Endothelial cell of umbilical vein (primary cell): ENCODE measurements around the gene VWA7. TPM values are rescaled to one million over a fixed set of nuclear protein-coding genes. Genes with fewer than 3 reads are reported as not detected.

Experiments used
- BruUV-seq: library from RNA; stranded (reverse); fragments of 400-500 nt; replicated peaks from 2 replicates; lab custom pipeline; 2021; lab: Mats Ljungman, UMichigan
- CTCF ChIA-PET: fragments of 300-600, 350-600 bp; sonication (Branson Sonifier 250); formaldehyde crosslinking; loops from one replicate; lab custom pipeline; 2021; ENCODE audit warnings: antibody characterized with exemption, inconsistent platforms; lab: Charles Lee
- POLR2A ChIA-PET: fragments of 300-600, 350-600 bp; sonication (Branson Sonifier 250); formaldehyde crosslinking; loops from one replicate; lab custom pipeline; 2021; ENCODE audit warnings: antibody characterized with exemption, inconsistent platforms; lab: Charles Lee
- DNase-seq: peaks from one replicate; pipeline ENCODE4 v3.0.0-alpha.2; 2011; ENCODE audit warnings: low read depth, low spot score
- FAIRE-seq: peaks from 2 replicates; lab custom pipeline; 2011; peaks lifted over from hg19 to GRCh38; lab: Jason Lieb, UNC
- H2AFZ ChIP-seq: 2 replicates; pipeline ENCODE4 v1.6.0; 2012; ENCODE audit warnings: low read depth, low read length, control low read depth, inconsistent platforms
- H3K27ac ChIP-seq: 2 replicates; pipeline ENCODE4 v1.5.1; 2011; ENCODE audit warnings: low read depth, mild to moderate bottlenecking, control low read depth, low read length, moderate library complexity; ENCODE audit not compliant: insufficient read depth
- H3K27me3 ChIP-seq, 2 experiments: 2 replicates each; pipeline versions ENCODE4 v1.6.0 to v1.6.1; 2011; ENCODE audit warnings: low read length in 2 of 2, mixed read lengths in 1 of 2; ENCODE audit not compliant: control insufficient read depth in 2 of 2, insufficient read depth in 2 of 2
- H3K36me3 ChIP-seq, 2 experiments: 2 replicates in 1 of 2; 3 replicates in 1 of 2; pipeline ENCODE4 v1.5.1; 2011; ENCODE audit warnings: low read length in 2 of 2, mild to moderate bottlenecking in 1 of 2, moderate library complexity in 1 of 2; ENCODE audit not compliant: control insufficient read depth in 2 of 2, insufficient read depth in 2 of 2; ENCODE audit errors: extremely low read depth in 1 of 2
- H3K4me1 ChIP-seq: 3 replicates; pipeline ENCODE4 v1.5.1; 2011; ENCODE audit warnings: mild to moderate bottlenecking, low read length; ENCODE audit not compliant: control insufficient read depth, insufficient read depth; ENCODE audit errors: extremely low read depth
- H3K4me2 ChIP-seq: 2 replicates; pipeline ENCODE4 v1.6.1; 2011; ENCODE audit warnings: low read length, control low read depth, mixed read lengths; ENCODE audit not compliant: insufficient read depth
- H3K4me3 ChIP-seq, 3 experiments: fragments of 200-600 bp in 1 of 3; sonication (generic), shearing (Covaris generic) in 1 of 3; replicated peaks in 1 of 3; 2 replicates each; pipeline ENCODE4 v1.5.1; 2011 to 2016; ENCODE audit warnings: control low read depth in 3 of 3, low read length in 3 of 3, mild to moderate bottlenecking in 2 of 3, inconsistent platforms in 1 of 3, low read depth in 1 of 3, moderate library complexity in 1 of 3; ENCODE audit not compliant: insufficient read depth in 1 of 3
- H3K79me2 ChIP-seq: 2 replicates; pipeline ENCODE4 v1.6.0; 2012; ENCODE audit warnings: low read length, inconsistent platforms; ENCODE audit not compliant: control insufficient read depth, insufficient read depth
- H3K9ac ChIP-seq: replicated peaks from 2 replicates; pipeline ENCODE3; 2011; ENCODE audit warnings: low read length, control low read depth; ENCODE audit not compliant: insufficient read depth; ENCODE audit errors: extremely low read depth
- H3K9me1 ChIP-seq: replicated peaks from 3 replicates; pipeline ENCODE4 v1.6.0; 2011; ENCODE audit warnings: mild to moderate bottlenecking, low read length; ENCODE audit not compliant: control insufficient read depth, insufficient read depth; ENCODE audit errors: extremely low read depth
- H3K9me3 ChIP-seq: replicated peaks from 2 replicates; pipeline ENCODE4 v1.5.1; 2012; ENCODE audit warnings: low read length, inconsistent platforms; ENCODE audit not compliant: control insufficient read depth, insufficient read depth
- H4K20me1 ChIP-seq: replicated peaks from 2 replicates; pipeline ENCODE3; 2011; ENCODE audit warnings: mild to moderate bottlenecking, low read length; ENCODE audit not compliant: control insufficient read depth, insufficient read depth; ENCODE audit errors: extremely low read depth
- CTCF ChIP-seq, 2 donors: IDR thresholded peaks; 1 replicate in 1 of 2; 2 replicates in 1 of 2; pipeline ENCODE4 v1.5.1; 2011; ENCODE audit warnings: low read length in 2 of 2, mild to moderate bottlenecking in 2 of 2, moderate library complexity in 2 of 2, control low read depth in 1 of 2, inconsistent platforms in 1 of 2, low read depth in 1 of 2; ENCODE audit not compliant: insufficient read depth in 1 of 2; ENCODE audit errors: extremely low read depth in 1 of 2
- EZH2 ChIP-seq: IDR thresholded peaks from 2 replicates; pipeline ENCODE4 v1.6.1; 2012; ENCODE audit warnings: borderline replicate concordance, low read depth, mild to moderate bottlenecking, moderate library complexity, low read length, inconsistent platforms; ENCODE audit not compliant: severe bottlenecking
- FOS ChIP-seq: IDR thresholded peaks from 2 replicates; pipeline ENCODE4 v1.6.1; 2011; ENCODE audit warnings: mild to moderate bottlenecking, low read length, moderate library complexity, borderline replicate concordance; ENCODE audit not compliant: insufficient read depth
- GATA2 ChIP-seq: IDR thresholded peaks from 2 replicates; pipeline ENCODE4 v1.7.0; 2011; ENCODE audit warnings: low read depth, mild to moderate bottlenecking, moderate library complexity, mixed read lengths, low read length; ENCODE audit not compliant: insufficient read length, insufficient read depth
- JUN ChIP-seq: IDR thresholded peaks from 2 replicates; pipeline ENCODE4 v1.6.1; 2011; ENCODE audit warnings: borderline replicate concordance, low read depth; ENCODE audit not compliant: insufficient read length, insufficient read depth
- MAX ChIP-seq: IDR thresholded peaks from 2 replicates; pipeline ENCODE4 v1.6.1; 2011; ENCODE audit not compliant: insufficient read depth, insufficient read length
- MYC ChIP-seq: IDR thresholded peaks from one replicate; pipeline ENCODE4 v1.6.1; 2011; ENCODE audit warnings: mild to moderate bottlenecking, low read depth, low read length
- POLR2A ChIP-seq: IDR thresholded peaks from 2 replicates; pipeline ENCODE4 v1.6.1; 2012; ENCODE audit warnings: low read depth, mild to moderate bottlenecking, control low read depth, low read length
- POLR2AphosphoS5 ChIP-seq: IDR thresholded peaks from 2 replicates; pipeline ENCODE4 v1.6.1; 2012; ENCODE audit warnings: low read depth, mild to moderate bottlenecking, control low read depth, low read length, moderate library complexity; ENCODE audit not compliant: insufficient read depth
- dilution Hi-C: fragments of 300-500 bp; cut with MboI; formaldehyde crosslinking; loops from one replicate; pipeline ENCODE4 v1.15.0; 2019; ENCODE audit warnings: low sequenced_read_pairs; ENCODE audit not compliant: extremely low pct_ligation_motif_present
- intact Hi-C: fragments of 100-400 bp; cut with micrococcal nuclease; formaldehyde crosslinking; loops from one replicate; pipeline ENCODE4 v1.10.0; 2022
- polyA plus RNA-seq, 4 experiments: library from polyadenylated mRNA; depleted of rRNA in 3 of 4; stranded (reverse) in 3 of 4; unstranded in 1 of 4; fragments of >200 nt; gene quantifications; 2 replicates each; pipeline versions ENCODE4 v1.2.1 to v1.2.3, GENCODE V29; 2011 to 2012; ENCODE audit warnings: missing spikeins in 1 of 4
- total RNA-seq: library from RNA; stranded (reverse); gene quantifications from 2 replicates; pipeline ENCODE4 v1.2.3, GENCODE V29; 2021

The VWA7 gene
- total and polyA plus RNA-seq, 2 donors (not counting 3 experiments of a cell fraction or from before 2014, with no cell fraction given), result 0.11 to 0.51 TPM

GRCh38 chr6:31778193-31778592 lies 1.1 kb upstream of the VWA7 start:
- intact Hi-C loops, result no loop called here
- peaks cover 4% of the 10 kb centered on the region for H3K4me1 ChIP-seq
- no peak overlapping the region for H3K4me2 ChIP-seq
- H3K79me2 ChIP-seq, result no peaks in the 10 kb centered on the region
- no peaks in the 10 kb centered on the region for H3K9me3 ChIP-seq
- H3K27me3 ChIP-seq, result no peaks in the 10 kb centered on the region
- no peak overlapping the region for H3K4me3 ChIP-seq
- no peaks in the 10 kb centered on the region for H3K9me1 ChIP-seq
- H3K27ac ChIP-seq, result no peak overlapping the region
- H2AFZ ChIP-seq, result no peak overlapping the region
- no TSS peak for BruUV-seq
- peaks cover 3 to 34% of the 10 kb centered on the region in 2 experiments for H3K36me3 ChIP-seq
- no peaks in the 10 kb centered on the region for H4K20me1 ChIP-seq
- no peak for DNase-seq
- FAIRE-seq, result no peak
- TF ChIP-seq GATA2, result no peak
- TF ChIP-seq FOS, result no peak
- no peak for TF ChIP-seq CTCF (IDR thresholded peaks at IDR 0.05; ENCODE audit: extremely low read depth in 1 of 2, insufficient read depth in 1 of 2, low read depth in 1 of 2, low read length in 2 of 2)
- no peak for TF ChIP-seq POLR2A
- TF ChIP-seq POLR2AphosphoS5, result no peak
- TF ChIP-seq JUN, result no peak
- no peak for TF ChIP-seq MYC
- no peak for TF ChIP-seq MAX
- no peak for TF ChIP-seq EZH2
- ChIA-PET CTCF (interaction anchor here (0.7 to 2.3 kb wide), 8 partner anchors 8 to 53 kb away, joined by 3 to 14 read pairs (median 4); partner anchors contain the start of genes HSPA1A and HSPA1L), POLR2A (no interaction called here)
- dilution Hi-C loops, result no loop called here
- H3K9ac ChIP-seq, result no peak overlapping the region
